ENCODE measurements around the gene TRIM75.

TRIM75 gene

DNA sequence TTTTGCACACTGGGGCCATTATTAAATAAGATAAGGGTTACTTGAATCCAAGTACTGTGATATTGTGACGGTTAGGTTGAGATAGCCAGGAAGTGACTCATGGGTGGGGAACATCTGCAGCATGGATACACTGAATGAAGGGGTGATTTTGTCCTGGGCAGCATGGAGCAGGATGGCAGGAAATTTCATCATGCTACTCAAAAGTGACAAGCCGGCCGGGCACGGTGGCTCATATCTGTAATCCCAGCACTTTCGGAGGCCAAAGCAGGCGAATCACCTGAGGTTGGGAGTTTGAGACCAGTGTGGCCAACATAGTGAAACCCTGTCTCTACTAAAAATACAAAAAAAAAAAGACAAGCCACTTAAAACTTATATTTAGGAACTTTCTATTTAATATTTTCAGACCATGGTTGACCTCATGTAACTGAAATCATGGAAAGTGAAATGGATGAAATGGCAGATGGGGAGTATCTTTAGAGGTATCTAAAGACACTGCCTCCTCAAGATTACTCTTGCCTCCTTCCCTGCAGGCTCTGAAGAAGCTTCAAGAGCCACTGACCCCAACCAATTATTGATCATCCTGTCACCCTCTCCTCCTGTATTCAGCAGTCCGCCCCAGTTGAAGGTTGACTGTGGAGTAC is 25.8 kb upstream of the TRIM75 start:
- Histone ChIP-seq H3K27ac (no peak overlapping the region), H3K4me1 (ENCODE audit: control insufficient read depth in 1 of 2, insufficient read depth in 1 of 2, low read depth in 1 of 2, low read length in 1 of 2) (no peaks in the 10 kb centered on the region), H3K36me3 (no peaks in the 10 kb centered on the region), H3K9me3 (no peaks in the 10 kb centered on the region), H3K27me3 (no peaks in the 10 kb centered on the region), H3K4me3 (ENCODE audit: low read depth in 1 of 2, low read length in 1 of 2) (no peak overlapping the region)
- TF ChIP-seq, protein P1, sequence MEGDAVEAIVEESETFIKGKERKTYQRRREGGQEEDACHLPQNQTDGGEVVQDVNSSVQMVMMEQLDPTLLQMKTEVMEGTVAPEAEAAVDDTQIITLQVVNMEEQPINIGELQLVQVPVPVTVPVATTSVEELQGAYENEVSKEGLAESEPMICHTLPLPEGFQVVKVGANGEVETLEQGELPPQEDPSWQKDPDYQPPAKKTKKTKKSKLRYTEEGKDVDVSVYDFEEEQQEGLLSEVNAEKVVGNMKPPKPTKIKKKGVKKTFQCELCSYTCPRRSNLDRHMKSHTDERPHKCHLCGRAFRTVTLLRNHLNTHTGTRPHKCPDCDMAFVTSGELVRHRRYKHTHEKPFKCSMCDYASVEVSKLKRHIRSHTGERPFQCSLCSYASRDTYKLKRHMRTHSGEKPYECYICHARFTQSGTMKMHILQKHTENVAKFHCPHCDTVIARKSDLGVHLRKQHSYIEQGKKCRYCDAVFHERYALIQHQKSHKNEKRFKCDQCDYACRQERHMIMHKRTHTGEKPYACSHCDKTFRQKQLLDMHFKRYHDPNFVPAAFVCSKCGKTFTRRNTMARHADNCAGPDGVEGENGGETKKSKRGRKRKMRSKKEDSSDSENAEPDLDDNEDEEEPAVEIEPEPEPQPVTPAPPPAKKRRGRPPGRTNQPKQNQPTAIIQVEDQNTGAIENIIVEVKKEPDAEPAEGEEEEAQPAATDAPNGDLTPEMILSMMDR (IDR thresholded peaks at IDR 0.05): no peak

DNA sequence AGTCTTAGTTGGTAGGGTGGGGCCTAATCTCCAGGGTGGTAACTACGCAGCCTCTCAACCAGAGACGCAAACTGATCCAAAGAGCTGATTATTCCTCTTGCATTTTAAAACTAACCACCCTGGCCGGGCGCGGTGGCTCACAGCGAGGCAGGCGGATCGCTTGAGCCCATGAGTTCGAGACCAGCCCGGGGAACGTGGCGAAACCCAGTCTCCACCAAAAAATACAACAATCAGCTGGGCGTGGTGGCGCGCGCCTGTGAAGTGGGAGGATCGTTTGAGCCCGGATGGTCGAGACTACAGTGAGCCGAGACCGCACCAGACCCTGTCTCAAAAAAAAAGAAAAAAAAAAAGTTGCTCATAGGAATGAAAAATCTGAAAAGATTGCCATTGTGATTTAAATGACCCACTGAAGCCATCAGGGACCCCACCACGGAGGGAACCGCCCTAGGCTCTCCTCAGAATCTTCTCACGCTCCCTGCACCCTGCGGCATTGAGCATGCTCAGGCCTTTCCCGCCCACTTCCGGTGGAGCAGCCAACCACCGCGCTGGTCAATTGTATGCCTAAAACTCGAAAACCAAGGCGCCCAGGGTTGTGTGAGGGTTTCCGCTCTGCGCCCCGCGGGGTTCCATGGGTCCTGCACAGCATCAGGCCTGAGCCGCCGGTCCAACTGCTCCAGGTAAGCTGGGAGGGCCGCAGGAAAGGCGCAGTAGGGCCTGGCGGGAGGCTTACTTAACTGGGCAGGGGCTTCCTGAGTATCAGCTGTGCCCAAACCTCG is 22.0 kb upstream of the TRIM75 start, which contains the start of gene TRIM60:
TSS of gene TRIM60 (plus strand) at position 564 of the 776 bp plus-strand sequence. CDS start 8,074 bp downstream, outside the sequence.
- H3K27ac ChIP-seq: no peak within 1 kb of the TSS
- TF ChIP-seq, protein P1 (IDR thresholded peaks at IDR 0.05): no peak
- H3K9me3 ChIP-seq: no peaks in the 10 kb centered on the region
- no peak within 1 kb of the TSS for H3K4me3 ChIP-seq (ENCODE audit: low read depth in 1 of 2, low read length in 1 of 2)
- no peaks in the 10 kb centered on the region for H3K36me3 ChIP-seq
- H3K4me1 ChIP-seq (ENCODE audit: control insufficient read depth in 1 of 2, insufficient read depth in 1 of 2, low read depth in 1 of 2, low read length in 1 of 2): no peaks in the 10 kb centered on the region
- H3K27me3 ChIP-seq: no peaks in the 10 kb centered on the region

DNA sequence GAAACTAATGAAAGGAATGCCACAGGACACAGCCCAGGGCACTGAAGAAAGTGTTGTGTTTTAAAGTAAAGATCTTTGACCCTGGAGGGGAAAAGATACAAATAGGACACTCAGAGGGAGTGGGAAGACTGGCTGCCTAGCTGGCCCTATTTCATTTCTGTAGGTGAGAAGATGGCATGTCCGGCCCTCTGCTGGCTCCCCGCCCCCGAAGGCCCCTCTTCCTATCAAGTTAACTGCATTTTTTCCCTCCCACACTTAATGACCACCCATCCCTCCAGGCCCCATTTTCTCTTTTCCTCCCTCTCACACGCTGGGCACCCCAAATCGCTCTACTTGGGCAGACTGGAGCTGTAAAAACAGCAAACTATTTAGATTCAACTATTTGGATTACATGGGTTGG is 5.5 kb upstream of the TRIM75 start:
- TF ChIP-seq, protein P1 (IDR thresholded peaks at IDR 0.05): no peak
- Histone ChIP-seq H3K4me3 (ENCODE audit: low read depth in 1 of 2, low read length in 1 of 2) (no peak overlapping the region), H3K36me3 (no peaks in the 10 kb centered on the region), H3K27me3 (no peaks in the 10 kb centered on the region), H3K4me1 (ENCODE audit: control insufficient read depth in 1 of 2, insufficient read depth in 1 of 2, low read depth in 1 of 2, low read length in 1 of 2) (no peaks in the 10 kb centered on the region), H3K9me3 (no peaks in the 10 kb centered on the region), H3K27ac (no peak overlapping the region)

DNA sequence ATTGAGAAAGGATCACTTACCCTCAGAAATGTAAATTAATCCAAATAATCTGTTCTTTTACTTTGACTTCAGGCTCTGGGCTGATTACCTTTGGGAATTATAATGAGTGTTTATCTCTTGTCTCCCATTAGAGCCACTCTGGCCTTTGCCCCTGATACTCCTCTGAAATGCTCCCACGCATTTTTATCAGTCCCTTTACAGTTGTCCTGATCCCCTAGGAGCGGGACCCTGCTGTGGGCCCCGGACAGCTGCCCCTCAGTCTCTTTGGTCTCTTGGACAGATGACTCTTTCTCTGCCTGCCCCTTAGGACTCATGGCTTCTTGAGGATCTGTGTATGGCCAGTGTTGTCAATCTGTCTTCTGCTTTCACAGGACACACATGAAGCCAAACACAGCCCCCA is 1.0 kb upstream of the TRIM75 start:
- no peaks in the 10 kb centered on the region for H3K9me3 ChIP-seq
- TF ChIP-seq, protein P1 (IDR thresholded peaks at IDR 0.05): no peak
- no peaks in the 10 kb centered on the region for H3K36me3 ChIP-seq

DNA sequence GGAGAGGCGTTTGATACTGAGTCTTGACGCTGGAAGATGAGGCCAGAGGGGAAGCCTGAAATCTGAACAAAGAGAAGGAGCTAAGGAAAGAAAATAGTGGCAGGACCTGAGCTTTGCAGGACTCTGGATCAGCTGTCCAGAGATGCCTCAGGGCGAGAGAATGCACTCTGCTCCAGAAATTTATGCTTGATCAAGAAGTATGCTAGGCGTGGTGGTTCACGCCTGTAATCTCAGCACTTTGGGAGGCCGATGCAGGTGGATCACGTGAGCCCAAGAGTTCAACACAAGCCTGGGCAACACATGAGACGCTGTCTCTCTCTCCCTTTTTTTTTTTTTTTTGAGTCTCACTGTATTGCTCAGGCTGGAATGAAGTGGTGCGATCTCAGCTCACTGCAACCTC is 1.9 kb downstream of the TRIM75 start:
- TF ChIP-seq, protein P1 (IDR thresholded peaks at IDR 0.05): no peak
- no peaks in the 10 kb centered on the region for H3K36me3 ChIP-seq
- H3K9me3 ChIP-seq: no peaks in the 10 kb centered on the region
- H3K27ac ChIP-seq: no peak overlapping the region
- no peak overlapping the region for H3K4me3 ChIP-seq (ENCODE audit: low read depth in 1 of 2, low read length in 1 of 2)
- H3K4me1 ChIP-seq (ENCODE audit: control insufficient read depth in 1 of 2, insufficient read depth in 1 of 2, low read depth in 1 of 2, low read length in 1 of 2): no peaks in the 10 kb centered on the region
- H3K27me3 ChIP-seq: no peaks in the 10 kb centered on the region

More for the DNA sequence above, 1.0 kb upstream of the TRIM75 start:
- Histone ChIP-seq H3K4me1 (ENCODE audit: control insufficient read depth in 1 of 2, insufficient read depth in 1 of 2, low read depth in 1 of 2, low read length in 1 of 2) (no peaks in the 10 kb centered on the region), H3K4me3 (ENCODE audit: low read depth in 1 of 2, low read length in 1 of 2) (no peak overlapping the region), H3K27ac (no peak overlapping the region), H3K27me3 (no peaks in the 10 kb centered on the region)

Measured in neutrophil (primary cell).